Activated gamma-delta T cell treated with Interleukin-2 at 50 U/mL for 16 hours (primary cell): ENCODE results near the gene LRP2.
"Not testable (repeated sequence)": the region's sequence is repeated elsewhere in the genome, so short reads cannot be mapped to it uniquely, and the experiment has no call there.

Experiments used
- DNase-seq: peaks from one replicate; pipeline ENCODE4 v3.0.0-alpha.2; 2020

LRP2 gene

GRCh38 chr2:169300636-169301530 is 61.5 kb downstream of the LRP2 start:
- no peak for DNase-seq

GRCh38 chr2:169298007-169298406 is 64.3 kb downstream of the LRP2 start:
- no peak for DNase-seq

GRCh38 chr2:169294001-169294675 is 68.2 kb downstream of the LRP2 start:
- no peak for DNase-seq

GRCh38 chr2:169291517-169291916 is 70.8 kb downstream of the LRP2 start:
- DNase-seq: no peak

GRCh38 chr2:169290433-169290832 is 71.9 kb downstream of the LRP2 start:
- no peak for DNase-seq

GRCh38 chr2:169287666-169288065 is 74.7 kb downstream of the LRP2 start:
- DNase-seq: no peak

GRCh38 chr2:169286624-169287231 is 75.6 kb downstream of the LRP2 start:
- DNase-seq: no peak

- no peak for DNase-seq
Measured at GRCh38 chr2:169285531-169286235, 76.7 kb downstream of the LRP2 start.

GRCh38 chr2:169280502-169280901 is 81.8 kb downstream of the LRP2 start:
- no peak for DNase-seq

- DNase-seq: no peak
Measured at GRCh38 chr2:169275696-169276444, 86.5 kb downstream of the LRP2 start.

GRCh38 chr2:169272010-169272409 is 90.3 kb downstream of the LRP2 start:
- DNase-seq: no peak

- DNase-seq: not testable (repeated sequence)
Measured at GRCh38 chr2:169270574-169270973, 91.8 kb downstream of the LRP2 start.

- DNase-seq: no peak
Measured at GRCh38 chr2:169265591-169265990, 96.7 kb downstream of the LRP2 start.

- no peak for DNase-seq
Measured at GRCh38 chr2:169260846-169261642, 101.3 kb downstream of the LRP2 start.

GRCh38 chr2:169260246-169260645 is 102.1 kb downstream of the LRP2 start:
- no peak for DNase-seq

- DNase-seq: no peak
Measured at GRCh38 chr2:169259402-169259801, 102.9 kb downstream of the LRP2 start.

GRCh38 chr2:169258045-169258601 is 104.2 kb downstream of the LRP2 start:
- DNase-seq: no peak

GRCh38 chr2:169254774-169255173 is 107.6 kb downstream of the LRP2 start:
- DNase-seq: no peak

GRCh38 chr2:169247211-169247610 is 115.1 kb downstream of the LRP2 start:
- DNase-seq: no peak

- DNase-seq: no peak
Measured at GRCh38 chr2:169240405-169240804, 121.9 kb downstream of the LRP2 start.

GRCh38 chr2:169237939-169238338 is 124.4 kb downstream of the LRP2 start:
- DNase-seq: no peak
